ELR (cell line): ENCODE results near the gene FAM117B.
A peak's percentile ranks its signal among the peaks of the same experiment; 100 is the strongest.
"Not testable (repeated sequence)": the region's sequence is repeated elsewhere in the genome, so short reads cannot be mapped to it uniquely, and the experiment has no call there.

Experiments used
- DNase-seq: peaks from one replicate; pipeline ENCODE4 v3.0.0-alpha.2; 2015; ENCODE audit warnings: low read depth

The FAM117B gene

DNA sequence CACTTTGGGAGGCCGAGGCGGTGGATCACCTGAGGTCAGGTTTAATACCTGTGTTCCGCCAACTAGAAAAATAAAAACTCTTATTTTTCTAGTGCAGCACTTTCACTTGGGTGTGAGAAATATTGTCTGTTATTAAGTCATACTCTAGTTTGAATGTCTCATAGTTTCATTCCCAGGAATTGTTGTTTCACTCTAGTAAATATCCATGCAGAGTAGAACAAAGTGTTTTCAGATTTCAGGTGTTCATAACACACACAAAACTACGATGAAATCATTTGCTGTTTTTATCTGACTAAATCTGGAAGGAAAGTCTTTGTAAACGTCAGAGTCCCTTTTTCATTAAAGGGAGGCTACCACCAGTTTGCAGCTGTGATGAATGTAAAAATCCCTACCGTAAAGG, 4.0 kb downstream of the FAM117B start:
- DNase-seq: no peak

DNA sequence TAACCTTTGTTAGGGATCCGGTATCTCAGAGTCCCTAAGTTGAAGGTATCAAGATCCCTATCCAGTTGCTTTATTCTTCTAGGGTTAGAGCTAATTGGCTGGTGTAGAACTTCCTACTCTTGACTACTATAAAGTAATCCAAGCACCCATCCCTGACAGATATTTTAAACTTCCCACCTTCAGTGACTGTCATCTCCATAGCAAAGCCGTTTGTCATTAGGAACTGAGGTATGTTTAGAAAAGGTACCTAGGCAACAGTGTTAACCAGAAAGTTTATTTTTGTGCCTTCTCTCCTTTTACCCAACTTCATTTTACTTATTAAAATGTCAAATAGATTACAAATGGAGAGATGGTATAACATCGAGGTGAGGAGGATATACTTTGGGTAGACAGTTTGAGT, 4.5 kb downstream of the FAM117B start:
- DNase-seq: no peak

DNA sequence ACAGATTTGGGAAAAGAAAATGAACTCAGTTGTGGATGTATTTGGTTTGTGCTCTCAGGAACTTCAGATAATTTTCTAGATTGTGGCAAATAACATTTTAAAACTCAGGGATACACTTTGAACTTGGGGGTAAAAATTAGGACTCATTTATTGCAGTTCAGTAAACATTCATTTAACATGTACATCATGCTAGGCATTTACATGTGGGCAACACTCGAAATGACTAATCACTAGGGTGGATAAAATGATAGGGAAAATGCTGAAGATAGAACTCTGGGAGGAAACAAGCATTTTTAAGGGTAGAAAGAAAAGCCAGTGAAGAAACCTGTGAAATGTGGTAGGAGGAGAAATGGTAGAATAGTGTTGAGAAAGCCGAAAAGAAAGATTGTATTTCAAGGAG, 7.8 kb downstream of the FAM117B start:
- DNase-seq: no peak

DNA sequence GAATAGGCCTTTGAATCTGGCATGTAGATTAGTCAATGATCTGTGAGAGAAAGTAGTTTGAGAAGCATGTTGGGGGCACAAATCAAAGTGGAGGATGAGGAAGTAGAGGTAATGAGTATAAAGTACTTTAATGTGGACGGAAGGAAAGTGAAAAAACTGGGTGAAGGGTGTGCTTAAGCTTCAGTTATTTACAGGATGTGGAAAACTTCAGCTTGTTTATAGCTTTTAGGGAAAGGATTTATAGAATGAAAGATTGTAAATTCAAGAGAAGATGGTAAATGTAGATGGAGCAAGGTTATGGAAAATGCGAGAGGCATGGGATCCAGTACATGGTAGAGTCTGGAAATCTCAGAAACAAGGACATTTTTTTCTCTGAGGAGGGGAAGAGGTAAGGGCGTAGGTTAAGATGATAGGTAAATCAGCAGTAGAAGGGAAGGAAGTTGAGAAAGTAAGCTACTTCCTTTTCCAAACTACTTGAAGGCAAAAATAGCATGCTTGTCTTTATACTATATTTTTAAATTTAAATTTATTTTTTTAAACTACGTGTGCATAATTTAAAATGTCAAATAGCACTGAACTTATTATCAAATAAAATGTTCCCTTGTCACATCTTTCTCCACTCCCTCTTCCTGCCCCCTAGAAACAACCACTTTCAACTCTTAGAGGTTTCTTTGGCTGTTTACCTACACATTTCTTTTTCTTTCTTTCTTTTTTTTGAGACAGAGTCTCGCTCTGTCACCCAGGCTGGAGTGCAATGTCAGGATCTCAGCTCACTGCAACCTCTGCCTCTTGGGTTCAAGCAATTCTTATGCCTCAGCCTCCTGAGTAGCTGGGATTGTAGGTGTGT, 8.5 kb downstream of the FAM117B start:
- no peak for DNase-seq

DNA sequence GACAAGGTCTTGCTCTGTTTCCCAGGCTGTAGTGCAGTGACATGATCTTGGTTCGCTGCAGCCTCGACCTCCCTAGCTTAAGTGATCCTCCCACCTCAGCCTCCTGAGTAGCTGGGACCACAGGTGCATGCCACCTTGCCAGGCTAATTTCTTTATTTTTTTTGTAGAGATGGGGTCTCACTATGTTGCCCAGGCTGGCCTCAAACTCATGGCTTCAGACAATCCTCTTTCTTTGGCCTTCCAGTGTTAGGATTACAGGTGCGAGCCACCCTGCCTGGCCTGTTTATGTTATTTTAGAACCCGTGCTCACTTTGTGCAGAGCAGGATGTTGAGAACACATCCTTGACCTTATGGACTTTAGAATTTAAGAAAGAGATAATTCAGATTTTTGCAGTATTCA, 17.4 kb downstream of the FAM117B start:
- DNase-seq: no peak

DNA sequence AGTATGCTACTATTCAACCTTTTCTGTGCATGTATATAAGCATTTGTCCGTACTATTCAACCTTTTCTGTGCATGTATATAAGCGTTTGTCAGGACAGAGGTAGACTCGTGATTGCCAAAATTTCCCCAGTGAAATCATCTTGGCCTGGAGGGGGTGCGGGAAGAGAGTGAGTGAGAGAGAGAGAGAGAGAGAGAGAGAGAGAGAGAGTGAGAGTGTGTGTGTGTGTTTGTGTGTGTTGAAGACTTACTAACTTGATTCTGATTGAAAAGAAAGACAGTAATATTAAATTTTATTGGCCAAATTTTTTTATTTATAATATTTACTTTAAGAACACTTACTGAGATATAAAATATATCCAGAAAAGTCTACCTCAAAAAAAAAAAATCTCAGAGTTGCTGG, 19.1 kb downstream of the FAM117B start:
- DNase-seq: no peak

DNA sequence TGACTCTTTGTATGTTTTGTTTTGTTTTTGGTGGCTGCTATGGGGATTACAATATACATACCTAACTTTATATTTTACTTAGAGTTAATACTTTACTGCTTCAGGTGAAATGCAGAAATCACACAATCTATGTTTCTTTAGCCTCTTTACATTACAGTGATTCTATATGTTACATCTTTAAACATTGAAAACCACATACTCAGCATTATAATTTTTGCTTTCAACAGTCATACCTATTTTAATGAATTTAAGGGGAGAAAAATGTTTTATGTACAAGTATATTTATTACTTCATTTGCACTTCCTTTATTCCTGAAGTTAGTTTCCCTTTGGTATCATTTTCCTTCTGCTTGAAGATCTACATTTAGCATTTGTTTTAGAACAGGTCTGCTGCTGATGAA, 23.1 kb downstream of the FAM117B start:
- DNase-seq: no peak

DNA sequence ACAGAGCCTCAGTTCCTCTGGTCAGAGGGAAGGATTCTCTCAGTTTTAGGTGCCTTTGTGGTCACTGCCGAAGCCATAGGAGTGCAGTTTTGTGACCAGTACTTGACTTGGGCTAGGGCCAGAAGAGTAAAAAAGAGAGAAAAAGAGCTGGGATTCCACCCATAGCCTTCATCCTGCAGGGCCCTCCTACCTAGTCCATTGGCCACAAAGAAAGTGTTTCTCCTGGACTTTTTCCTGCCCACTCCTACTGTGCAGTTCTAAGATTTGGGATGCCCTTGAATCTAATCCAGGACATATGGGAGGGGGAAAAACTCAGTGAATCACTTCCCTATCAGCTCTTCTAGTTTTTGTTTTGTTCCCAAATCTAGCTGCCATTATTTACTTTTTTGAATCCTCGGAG, 26.0 kb downstream of the FAM117B start:
- no peak for DNase-seq

DNA sequence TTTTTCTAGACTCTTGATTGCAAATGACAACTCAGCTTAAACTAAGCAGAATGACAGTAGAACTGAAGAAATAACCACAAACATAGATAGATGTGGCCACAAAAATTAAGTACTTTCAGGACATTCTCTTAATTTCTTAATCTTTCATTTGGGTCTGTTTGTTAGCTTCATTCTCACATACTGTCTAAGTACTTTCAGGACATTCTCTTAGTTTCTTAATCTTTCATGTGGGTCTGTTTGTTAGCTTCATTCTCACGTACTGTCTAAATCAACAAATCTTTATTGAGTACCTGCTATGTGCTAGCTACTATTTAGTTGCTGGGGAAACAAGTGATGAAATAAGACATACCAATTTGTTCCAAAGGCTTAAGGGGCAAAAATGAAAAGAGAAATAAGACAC, 35.1 kb downstream of the FAM117B start:
- DNase-seq: no peak

DNA sequence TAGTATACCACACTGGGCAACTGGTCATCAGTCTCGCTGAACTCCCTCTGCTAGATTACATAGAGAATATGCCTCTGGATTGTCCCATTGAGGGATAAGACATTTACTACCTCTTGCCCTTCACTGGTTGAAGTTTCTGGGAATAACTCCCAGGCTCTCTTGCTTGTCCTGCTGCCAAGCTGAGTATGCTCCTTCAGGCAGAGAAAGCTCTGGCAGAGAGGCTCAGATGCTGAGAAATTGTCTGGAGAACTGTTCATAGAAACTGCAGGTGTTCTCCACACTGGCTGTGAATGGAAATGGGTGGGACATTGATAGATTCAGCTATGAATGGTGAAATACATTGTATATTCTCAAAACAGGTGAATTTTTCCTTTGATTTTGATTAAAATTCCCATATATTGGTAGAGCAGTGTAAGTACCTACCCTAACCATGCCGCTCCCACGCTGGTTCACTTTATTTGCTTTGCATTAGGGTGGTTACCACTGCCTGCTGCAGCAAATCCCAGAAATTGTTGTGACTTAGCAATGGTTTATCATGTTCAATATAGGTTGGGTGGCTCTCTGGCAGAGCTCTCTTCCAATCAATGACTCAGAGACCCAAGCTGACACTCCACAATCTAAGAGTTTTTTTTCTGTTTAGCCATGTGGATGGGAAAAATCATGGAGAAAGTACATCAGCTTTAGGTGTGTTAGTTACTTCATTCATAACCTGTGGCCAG, 36.7 kb downstream of the FAM117B start:
- no peak for DNase-seq

DNA sequence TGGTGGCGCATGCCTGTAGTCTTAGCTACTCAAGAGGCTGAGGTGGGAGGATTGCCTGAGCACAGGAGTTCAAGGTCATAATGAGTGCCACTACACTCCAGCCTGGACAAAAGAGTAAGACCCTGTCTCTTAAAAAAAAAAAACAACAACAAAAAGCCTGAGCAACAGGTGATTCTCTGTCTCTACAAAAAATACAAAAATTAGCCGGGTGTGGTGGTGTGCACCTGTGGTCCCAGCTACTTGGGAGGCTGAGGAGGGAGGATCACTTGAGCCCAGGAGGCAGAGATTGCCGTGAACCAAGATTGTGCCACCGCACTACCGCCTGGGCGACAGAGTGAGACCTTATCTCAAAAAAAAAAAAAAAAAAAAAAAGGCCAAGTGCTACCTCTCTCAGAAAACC, 40.3 kb downstream of the FAM117B start:
- not testable (repeated sequence) for DNase-seq

DNA sequence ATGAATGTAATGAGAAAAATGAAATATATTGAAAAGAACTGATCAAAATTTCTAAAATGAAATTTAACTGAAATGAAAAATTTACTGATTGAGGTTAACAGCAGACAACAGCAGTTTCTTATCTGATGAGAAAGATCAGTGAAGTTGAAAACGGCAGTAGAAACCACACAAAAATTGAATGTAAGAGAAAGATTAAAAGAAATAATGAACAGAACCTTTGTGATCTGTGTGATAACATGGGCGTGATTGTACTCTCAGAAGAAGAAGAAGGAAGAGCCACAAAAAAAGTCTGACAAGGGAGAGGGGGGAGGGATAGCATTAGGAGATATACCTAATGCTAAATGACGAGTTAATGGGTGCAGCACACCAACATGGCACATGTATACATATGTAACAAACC, 45.2 kb downstream of the FAM117B start:
- no peak for DNase-seq

DNA sequence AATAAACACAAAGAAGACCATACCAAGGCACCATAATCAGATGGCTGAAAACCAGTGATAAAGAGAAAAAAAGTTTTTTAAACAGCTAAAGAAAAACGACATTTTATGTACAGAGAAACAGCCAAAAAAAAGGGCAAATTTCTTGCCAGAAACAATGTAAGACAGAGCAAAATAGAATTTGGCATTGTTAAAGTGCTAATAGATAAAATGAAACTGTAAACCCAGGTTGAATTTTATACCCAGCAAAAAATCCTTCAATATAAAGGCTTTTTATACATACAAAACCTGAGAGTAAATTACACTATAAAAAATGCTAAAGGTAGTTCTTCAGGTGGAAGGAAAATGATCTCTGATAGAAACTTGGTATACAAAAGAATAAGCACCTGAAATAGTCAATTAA, 45.7 kb downstream of the FAM117B start:
- no peak for DNase-seq

DNA sequence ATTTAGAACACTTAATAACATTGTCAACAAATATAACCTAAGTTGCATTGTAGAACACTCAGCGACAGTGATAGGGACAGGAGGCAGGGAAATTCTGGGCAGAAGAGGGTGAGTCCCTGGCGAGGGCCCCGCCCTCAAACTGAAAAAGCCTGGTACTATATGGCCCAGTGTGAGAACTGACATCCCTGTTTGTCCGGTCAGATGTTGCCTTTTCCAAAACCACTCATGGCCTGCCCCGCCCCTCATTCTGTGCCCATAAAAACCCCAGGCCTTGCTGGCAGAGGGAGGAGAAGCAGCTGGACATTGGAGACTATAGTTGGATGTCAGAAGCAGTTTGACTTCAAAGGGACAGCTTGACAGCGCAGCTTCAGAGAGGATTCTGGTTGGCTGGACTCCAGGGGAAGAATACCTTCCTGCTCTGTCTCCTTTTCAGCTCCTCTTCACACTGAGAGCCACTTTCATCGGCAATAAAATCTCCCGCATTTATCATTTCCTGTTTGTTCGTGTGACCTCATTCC, 47.0 kb downstream of the FAM117B start:
- DNase-seq: peak; percentile 10

DNA sequence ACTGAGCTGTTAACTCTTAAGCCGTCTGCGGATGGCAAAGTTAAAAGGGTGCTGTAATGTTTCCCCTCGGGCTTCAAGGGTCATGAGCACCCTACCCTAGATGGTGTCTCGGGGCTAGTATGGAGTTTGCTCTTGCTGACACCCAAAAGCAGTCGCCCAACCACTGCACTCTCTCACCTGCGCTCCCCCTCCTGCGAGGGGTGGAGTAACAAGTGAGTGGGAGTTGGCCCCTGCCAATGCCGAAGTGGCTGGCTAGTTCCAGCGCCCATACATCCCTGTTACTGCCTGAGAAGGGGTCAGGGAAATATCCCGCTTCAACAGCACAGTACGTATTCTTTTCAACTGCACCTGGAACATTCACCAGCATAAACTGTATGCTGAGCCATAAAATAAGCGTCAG, 47.5 kb downstream of the FAM117B start:
- no peak for DNase-seq

DNA sequence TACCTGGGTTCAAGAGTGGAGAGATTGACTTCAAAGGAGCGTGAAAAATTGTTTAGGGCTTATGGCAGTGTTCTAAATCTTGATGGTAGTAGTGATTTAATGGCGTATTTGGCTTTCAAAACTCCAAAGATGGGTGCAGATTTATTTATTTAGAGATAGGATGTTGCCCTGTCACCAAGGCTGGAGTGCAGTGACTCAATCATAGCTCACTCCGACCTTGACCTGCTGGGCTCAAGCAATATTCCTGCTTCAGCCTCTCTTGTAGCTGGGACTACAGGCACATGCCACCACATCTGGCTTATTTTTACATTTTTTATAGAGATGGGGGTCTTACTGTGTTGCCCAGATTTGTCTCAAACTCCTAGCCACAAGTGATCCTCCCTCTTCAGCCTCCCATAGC, 52.5 kb downstream of the FAM117B start:
- peak; percentile 68 for DNase-seq

DNA sequence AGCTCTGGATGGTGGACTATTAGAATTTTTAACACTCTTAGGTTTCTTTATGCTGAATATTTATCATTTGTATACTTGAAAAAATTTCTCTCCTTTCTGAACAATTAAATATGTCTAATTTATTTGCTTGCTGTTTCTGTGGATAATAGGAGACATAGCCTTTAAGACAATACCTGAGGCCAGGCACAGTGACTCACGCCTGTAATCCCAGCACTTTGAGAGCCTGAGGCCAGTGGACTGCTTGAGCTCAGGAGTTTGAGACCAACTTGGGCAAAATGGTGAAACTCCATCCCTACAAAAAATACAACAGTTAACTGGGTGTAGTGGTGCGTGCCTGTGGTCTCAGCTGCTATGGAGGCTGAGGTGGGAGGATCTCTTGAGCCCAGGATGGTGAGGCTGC, 54.7 kb downstream of the FAM117B start:
- no peak for DNase-seq

DNA sequence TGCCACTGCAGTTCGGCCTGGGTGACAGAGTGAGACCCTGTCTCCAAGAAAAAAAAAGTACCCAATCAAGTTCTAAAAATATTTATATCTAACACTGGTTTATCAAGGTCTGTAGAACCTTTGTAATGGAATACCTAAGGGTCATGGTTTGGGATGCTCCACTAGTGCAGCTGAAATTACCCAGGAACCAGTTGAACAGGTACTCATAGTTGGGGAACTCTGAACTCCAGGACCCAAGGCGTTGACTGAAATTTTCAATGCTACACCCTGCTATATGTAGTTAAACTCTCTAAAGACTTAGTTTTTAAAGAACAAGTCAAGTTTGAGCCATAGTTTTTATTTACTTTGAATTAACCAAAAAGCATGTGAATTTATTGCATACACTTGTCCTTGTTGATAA, 55.1 kb downstream of the FAM117B start:
- no peak for DNase-seq

DNA sequence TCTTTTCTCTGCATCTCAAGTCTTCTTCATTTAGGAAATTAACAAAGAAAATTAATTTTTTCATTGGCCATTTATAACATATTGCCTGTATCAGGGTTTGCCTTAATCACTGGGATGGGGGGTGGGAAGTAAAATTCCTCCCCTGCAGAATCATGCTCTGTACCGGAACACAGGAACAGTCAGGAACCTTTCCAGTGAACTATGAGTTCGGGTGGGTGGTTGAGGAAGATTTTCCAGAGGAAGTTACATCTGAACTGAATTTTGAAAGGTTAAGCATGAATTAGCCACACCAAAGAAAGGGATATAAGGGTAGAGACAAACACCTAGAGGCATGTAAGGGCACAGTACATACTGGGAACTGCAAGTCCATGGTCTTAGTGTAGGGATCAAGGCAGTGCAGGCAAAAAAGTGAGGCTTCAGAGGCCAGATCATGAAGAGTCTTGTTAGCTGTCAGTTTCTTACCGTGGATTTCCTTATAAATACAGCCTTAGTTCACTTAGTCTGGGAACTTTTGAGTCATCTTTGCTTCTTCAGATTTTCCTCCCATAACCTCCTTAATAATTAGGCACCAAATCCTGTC, 55.6 kb downstream of the FAM117B start:
- no peak for DNase-seq

DNA sequence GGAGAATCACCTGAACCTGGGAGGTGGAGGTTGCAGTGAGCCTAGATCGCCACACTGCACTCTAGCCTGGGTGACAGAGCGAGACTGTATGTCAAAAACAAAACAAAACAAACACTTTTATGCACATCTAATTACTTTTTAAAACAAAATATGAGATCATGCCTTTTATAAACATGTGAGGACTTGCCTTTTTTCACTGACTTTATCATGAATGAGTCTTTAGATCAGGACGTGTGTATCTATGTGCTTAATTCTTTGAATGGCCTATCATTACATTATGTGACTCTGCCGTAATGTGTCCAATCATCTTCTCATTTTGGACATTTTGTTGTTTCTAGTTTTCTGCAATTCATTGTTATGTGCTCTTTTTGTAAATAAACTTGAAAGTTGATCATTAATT, 58.7 kb downstream of the FAM117B start:
- no peak for DNase-seq

DNA sequence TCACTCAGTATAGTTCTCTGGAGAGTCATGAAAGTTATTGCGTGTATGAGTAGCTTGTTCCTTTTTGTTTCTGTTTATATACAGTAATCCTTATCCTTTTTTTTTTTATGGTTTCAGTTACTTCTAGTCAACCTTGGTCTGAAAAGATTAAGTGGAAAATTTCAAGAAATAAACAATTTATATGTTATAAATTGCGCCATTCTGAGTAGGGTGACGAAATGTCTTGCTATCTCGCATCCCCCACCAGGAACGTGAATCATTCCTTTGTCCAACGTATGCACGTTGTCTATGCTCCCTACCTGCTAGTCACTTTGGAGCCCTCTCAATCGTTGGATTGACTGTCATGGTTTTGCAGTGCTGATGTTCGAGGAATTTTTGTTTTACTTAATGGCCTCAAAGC, 60.4 kb downstream of the FAM117B start:
- DNase-seq: peak; percentile 2

DNA sequence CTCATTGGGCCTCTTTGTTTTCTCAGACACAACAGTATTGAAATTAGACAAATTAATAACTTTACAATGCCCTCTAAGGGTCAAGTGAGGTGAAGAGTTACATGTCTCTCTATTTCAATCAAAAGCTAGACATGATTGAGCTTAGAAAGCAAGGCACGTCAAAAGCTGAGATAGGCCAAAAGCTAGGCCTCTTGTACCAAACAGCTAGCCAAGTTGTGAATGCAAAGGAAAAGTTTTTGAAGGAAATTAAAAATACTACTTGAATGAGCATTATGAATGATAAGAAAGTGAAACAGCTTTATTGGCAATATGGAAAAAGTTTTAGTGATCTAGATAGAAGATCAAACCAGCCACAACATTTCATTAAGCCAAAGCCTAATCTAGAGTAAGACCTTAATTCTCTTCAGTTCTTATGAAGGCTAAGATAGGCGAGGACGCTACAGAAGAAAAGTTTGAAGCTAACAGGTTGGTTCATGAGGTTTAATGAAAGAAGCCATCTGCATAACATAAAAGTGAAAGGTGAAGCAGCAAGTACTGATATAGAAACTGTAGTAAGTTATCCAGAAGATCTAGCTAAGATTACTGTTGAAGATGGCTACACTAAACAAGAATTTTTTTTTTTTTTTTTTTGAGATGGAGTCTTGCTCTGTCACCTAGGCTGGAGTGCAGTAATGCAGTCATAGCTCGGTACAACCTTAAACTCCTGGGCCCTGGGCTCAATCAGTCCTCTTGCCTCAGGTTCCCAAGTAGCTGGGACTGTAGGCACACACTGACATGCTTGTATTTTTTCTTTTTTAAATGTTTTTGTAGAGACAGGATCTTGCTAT, 65.5 kb downstream of the FAM117B start:
- no peak for DNase-seq
